Gastrocnemius medialis (tissue), 4 donors: ENCODE results near the gene TFB1M.

ENCODE experiments used
- CTCF ChIP-seq, 5 experiments: fragments of 450-650 bp in 3 of 5; fragments of 200-600 bp in 2 of 5; sonication (generic) in 2 of 5; IDR thresholded peaks in 4 of 5; conservative IDR thresholded peaks in 1 of 5; 1 replicate in 4 of 5; 2 replicates in 1 of 5; pipeline ENCODE4 v1.5.1; 2016 to 2019; ENCODE audit warnings: antibody characterized with exemption in 5 of 5, mild to moderate bottlenecking in 3 of 5, moderate library complexity in 3 of 5
- POLR2A ChIP-seq, 2 donors: fragments of 450-650 bp; IDR thresholded peaks; one replicate each; pipeline ENCODE4 v1.6.1; 2017; ENCODE audit warnings: antibody characterized with exemption in 2 of 2, mild to moderate bottlenecking in 2 of 2, moderate library complexity in 2 of 2

- TF ChIP-seq POLR2A (IDR thresholded peaks at IDR 0.05) (no peak), CTCF (IDR thresholded peaks at IDR 0.05 in 4 of 5, conservative IDR thresholded peaks at IDR 0.05 in 1 of 5) (no peak)
Observed at GRCh38 chr6:155303361-155303870, 10.9 kb downstream of the TFB1M start.
